Tibial nerve (tissue), 4 donors: ENCODE measurements around the gene COL6A2. TPM values are rescaled to one million over a fixed set of nuclear protein-coding genes. Genes with fewer than 3 reads are reported as not detected.
"Not testable (repeated sequence)": the region's sequence is repeated elsewhere in the genome, so short reads cannot be mapped to it uniquely, and the experiment has no call there.

Experiments used
- DNase-seq, 2 donors: peaks; one replicate each; pipeline ENCODE4 v3.0.0-alpha.2; 2019; ENCODE audit warnings: low spot score in 2 of 2
- H3K27ac ChIP-seq, 4 donors: fragments of 200-600 bp; sonication (generic) in 3 of 4; one replicate each; pipeline ENCODE4 v1.5.1; 2017 to 2019; ENCODE audit warnings: mild to moderate bottlenecking in 1 of 4
- H3K27me3 ChIP-seq, 2 donors: fragments of 200-600 bp; sonication (generic) in 1 of 2; one replicate each; pipeline versions ENCODE4 v1.5.1 to v1.6.0; 2017 to 2019
- H3K36me3 ChIP-seq, 3 donors: fragments of 200-600 bp; sonication (generic); one replicate each; pipeline ENCODE4 v1.5.1; 2018 to 2019
- H3K4me1 ChIP-seq, 4 donors: fragments of 200-600 bp; sonication (generic) in 3 of 4; one replicate each; pipeline ENCODE4 v1.5.1; 2017 to 2019
- H3K4me3 ChIP-seq, 4 donors: fragments of 200-600 bp; sonication (generic) in 3 of 4; one replicate each; pipeline ENCODE4 v1.5.1; 2017 to 2019; ENCODE audit warnings: mild to moderate bottlenecking in 1 of 4, moderate library complexity in 1 of 4
- H3K9me3 ChIP-seq, 4 donors: fragments of 200-600 bp; sonication (generic) in 3 of 4; one replicate each; pipeline ENCODE4 v1.5.1; 2017 to 2019
- CTCF ChIP-seq, 5 experiments: fragments of 200-600 bp in 3 of 5; fragments of 450-650 bp in 2 of 5; sonication (generic) in 3 of 5; IDR thresholded peaks; one replicate each; pipeline ENCODE4 v1.5.1; 2016 to 2019; ENCODE audit warnings: antibody characterized with exemption in 5 of 5, mild to moderate bottlenecking in 3 of 5, moderate library complexity in 2 of 5
- EP300 ChIP-seq, 2 donors: sonication (generic); formaldehyde crosslinking; IDR thresholded peaks; one replicate each; pipeline ENCODE4 v1.6.1; 2017; ENCODE audit warnings: antibody characterized with exemption in 2 of 2, mild to moderate bottlenecking in 1 of 2
- POLR2A ChIP-seq, 2 donors: fragments of 450-650 bp; IDR thresholded peaks; one replicate each; pipeline ENCODE4 v1.6.1; 2017; ENCODE audit warnings: antibody characterized with exemption in 2 of 2, mild to moderate bottlenecking in 2 of 2, moderate library complexity in 2 of 2
- WGBS, 2 donors: methylation state at CpG; one replicate each; pipeline ENCODE4 v1.1.5; 2018; 5-methylcytosine and 5-hydroxymethylcytosine counted together
- total RNA-seq, 4 donors: library from RNA; depleted of rRNA; stranded (reverse); fragments of >200 nt; gene quantifications; one replicate each; pipeline ENCODE4 v1.1.0, GENCODE V29; 2016

Gene COL6A2
- total RNA-seq, 4 donors from 2014 or later, result 470 to 1,210 (median 744) TPM

GRCh38 chr21:46147429-46147828, 49.5 kb downstream of the COL6A2 start:
- peak in 1 of 5 experiments; percentile 17 for TF ChIP-seq CTCF (IDR thresholded peaks at IDR 0.05)
- H3K4me1 ChIP-seq, result peaks cover 0 to 10% (median 0%) of the 10 kb centered on the region in 4 donors
- H3K4me3 ChIP-seq, H3K27me3 ChIP-seq, H3K27ac ChIP-seq, H3K36me3 ChIP-seq, H3K9me3 ChIP-seq: not testable (repeated sequence)
- DNase-seq, result peak in 1 of 2 donors; percentile 6
- 74 to 81% methylated on average over 11 to 12 of the region's 12 CpGs for WGBS, 2 donors

DNA sequence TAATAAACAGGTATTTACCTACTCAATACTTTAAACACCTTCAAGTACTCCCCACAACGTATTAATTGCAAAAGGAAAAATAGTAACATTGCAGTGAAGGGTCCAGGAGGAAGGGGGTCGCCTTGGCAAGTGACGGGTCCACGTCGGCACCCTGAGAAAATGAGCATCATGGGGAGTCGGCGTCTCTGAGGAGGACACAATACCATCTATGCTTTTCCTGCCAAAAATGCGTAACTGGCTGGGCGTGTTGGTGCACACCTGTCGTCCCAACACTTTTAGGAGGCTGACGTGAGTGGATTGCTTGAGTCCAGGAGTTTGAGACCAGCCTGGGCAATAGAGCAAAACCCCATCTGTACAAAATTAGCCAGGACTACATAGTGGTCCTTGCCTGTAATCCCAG, 50.2 kb downstream of the COL6A2 start:
- Histone ChIP-seq H3K27me3 (peaks cover 0 to 6% of the 10 kb centered on the region in 2 donors), H3K27ac (no peak overlapping the region), H3K36me3 (no peaks in the 10 kb centered on the region), H3K9me3 (no peaks in the 10 kb centered on the region), H3K4me1 (peaks cover 0 to 14% (median 3%) of the 10 kb centered on the region in 4 donors), H3K4me3 (no peak overlapping the region)
- DNase-seq, result no peak
- TF ChIP-seq CTCF (IDR thresholded peaks at IDR 0.05) (no peak), EP300 (IDR thresholded peaks at IDR 0.05) (no peak), POLR2A (IDR thresholded peaks at IDR 0.05) (no peak)
- WGBS, 2 donors, result 86 to 91% methylated on average over 11 of the region's 11 CpGs

GRCh38 chr21:46149205-46149901, 51.4 kb downstream of the COL6A2 start:
- H3K4me1 ChIP-seq, result peaks cover 0 to 11% (median 5%) of the 10 kb centered on the region in 4 donors
- H3K36me3 ChIP-seq, result no peaks in the 10 kb centered on the region
- H3K27ac ChIP-seq, result no peak overlapping the region
- WGBS, 2 donors, result 77 to 78% methylated on average over 22 of the region's 22 CpGs
- TF ChIP-seq POLR2A (IDR thresholded peaks at IDR 0.05) (no peak), CTCF (IDR thresholded peaks at IDR 0.05) (no peak), EP300 (IDR thresholded peaks at IDR 0.05) (no peak)
- no peak overlapping the region for H3K4me3 ChIP-seq
- H3K27me3 ChIP-seq, result peaks cover 0 to 10% of the 10 kb centered on the region in 2 donors
- DNase-seq, result peak in 1 of 2 donors; percentile 8
- no peaks in the 10 kb centered on the region for H3K9me3 ChIP-seq

DNA sequence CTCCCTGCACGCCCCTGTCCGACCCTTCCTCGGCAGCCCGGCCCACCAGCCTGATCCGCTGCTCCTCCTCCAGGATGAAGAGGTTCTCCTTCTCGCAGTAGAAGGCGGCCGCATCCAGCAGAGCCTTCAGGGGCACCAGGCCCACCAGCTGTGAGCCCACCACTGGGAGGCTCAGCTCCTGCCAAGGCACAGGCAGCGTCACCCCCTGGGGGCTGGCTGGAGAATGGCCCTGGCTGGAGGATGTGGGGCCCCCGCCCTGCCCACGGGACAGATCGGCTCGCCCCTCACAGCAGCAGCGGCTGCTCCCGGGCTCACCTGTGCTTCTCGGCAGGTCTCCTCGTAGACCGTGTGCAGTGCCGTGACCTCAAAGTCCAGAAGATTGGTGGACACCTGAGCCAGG, 52.2 kb downstream of the COL6A2 start:
- no peak for TF ChIP-seq EP300 (IDR thresholded peaks at IDR 0.05)
- TF ChIP-seq CTCF (IDR thresholded peaks at IDR 0.05), result no peak
- Histone ChIP-seq H3K4me3 (no peak overlapping the region), H3K27me3 (peaks cover 0 to 10% of the 10 kb centered on the region in 2 donors), H3K9me3 (no peaks in the 10 kb centered on the region), H3K36me3 (no peaks in the 10 kb centered on the region), H3K4me1 (peaks cover 0 to 11% (median 5%) of the 10 kb centered on the region in 4 donors), H3K27ac (no peak overlapping the region)
- 72 to 75% methylated on average over 18 to 19 of the region's 19 CpGs for WGBS, 2 donors
- DNase-seq, result peak in 1 of 2 donors; percentile 9

DNA sequence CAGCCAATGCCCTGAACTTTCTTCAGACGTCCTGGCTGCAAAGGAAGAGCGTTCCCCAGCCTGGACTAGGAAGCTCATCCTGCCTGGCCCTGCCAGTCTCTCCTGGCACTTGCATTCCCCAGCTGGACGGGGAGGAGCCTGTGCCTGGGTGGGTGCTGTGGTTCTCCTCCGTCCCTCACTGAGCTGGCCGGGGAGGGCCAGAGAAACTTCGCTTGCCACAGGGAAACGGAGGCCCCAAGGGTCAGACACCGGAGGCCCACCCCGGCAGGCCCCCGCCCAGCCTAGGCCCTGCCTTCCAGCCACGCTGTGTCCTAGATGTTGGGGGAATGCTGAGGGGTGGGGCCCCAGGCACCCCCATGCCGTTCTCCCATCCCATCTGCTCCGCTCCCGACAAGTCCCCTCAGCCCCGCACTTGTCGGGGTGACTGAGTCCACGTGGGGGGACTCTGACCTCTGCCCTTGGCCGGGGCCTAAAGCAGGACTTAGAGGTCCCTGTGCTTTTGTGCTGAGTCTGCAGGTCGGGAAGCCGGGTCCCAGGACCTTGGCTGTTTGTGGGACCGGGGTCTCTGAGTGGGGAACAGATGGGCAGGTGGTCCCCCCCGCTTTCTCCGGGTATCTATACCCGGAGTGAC, 52.7 kb downstream of the COL6A2 start:
- peak in 1 of 2 donors; percentile 11 for DNase-seq

More for the DNA sequence above, 52.7 kb downstream of the COL6A2 start:
- Histone ChIP-seq H3K4me3 (no peak overlapping the region), H3K27me3 (peaks cover 0 to 10% of the 10 kb centered on the region in 2 donors), H3K9me3 (no peaks in the 10 kb centered on the region), H3K4me1 (peaks cover 0 to 11% (median 5%) of the 10 kb centered on the region in 4 donors), H3K27ac (no peak overlapping the region), H3K36me3 (no peaks in the 10 kb centered on the region)
- WGBS, 2 donors, result 68 to 78% methylated on average over 22 to 24 of the region's 24 CpGs
- TF ChIP-seq CTCF (IDR thresholded peaks at IDR 0.05) (no peak), EP300 (IDR thresholded peaks at IDR 0.05) (no peak), POLR2A (IDR thresholded peaks at IDR 0.05) (no peak)
